COLO668 (cell line): ENCODE results near the gene SPDEF.

Experiments used
- DNase-seq: peaks from one replicate; lab custom pipeline; 2025; ENCODE audit not compliant: unreplicated experiment; lab: John Stamatoyannopoulos, UW

Gene SPDEF

DNA sequence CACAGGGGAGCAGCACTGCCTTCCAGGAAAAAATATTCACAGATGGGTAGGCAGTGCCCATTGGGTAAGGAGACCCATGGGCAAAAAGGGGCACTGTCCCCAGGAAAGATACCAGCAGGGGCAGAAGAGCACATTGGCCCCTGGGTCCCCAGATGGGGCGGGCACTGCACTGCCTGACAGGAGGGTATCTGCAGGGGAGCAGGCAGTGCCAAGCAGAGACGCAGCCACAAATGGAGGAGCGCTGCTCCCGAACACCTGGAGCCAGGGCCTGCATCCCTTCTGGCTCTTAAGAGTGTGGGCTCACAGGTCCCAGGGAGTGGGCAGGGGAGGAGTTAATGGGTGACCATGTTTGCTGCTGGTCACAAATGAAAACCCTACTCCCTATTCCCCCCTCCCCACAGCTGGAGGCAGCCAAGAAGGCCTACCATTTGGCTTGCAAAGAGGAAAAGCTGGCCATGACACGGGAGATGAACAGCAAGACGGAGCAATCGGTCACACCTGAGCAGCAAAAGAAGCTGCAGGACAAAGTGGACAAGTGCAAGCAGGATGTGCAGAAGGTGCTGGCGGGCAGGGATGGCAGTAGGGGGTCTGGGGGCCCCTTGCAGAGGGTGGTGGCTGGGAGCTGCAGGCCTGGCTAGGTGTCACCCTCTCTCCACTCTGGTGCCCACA is 27.0 kb downstream of the SPDEF start:
- no peak for DNase-seq

DNA sequence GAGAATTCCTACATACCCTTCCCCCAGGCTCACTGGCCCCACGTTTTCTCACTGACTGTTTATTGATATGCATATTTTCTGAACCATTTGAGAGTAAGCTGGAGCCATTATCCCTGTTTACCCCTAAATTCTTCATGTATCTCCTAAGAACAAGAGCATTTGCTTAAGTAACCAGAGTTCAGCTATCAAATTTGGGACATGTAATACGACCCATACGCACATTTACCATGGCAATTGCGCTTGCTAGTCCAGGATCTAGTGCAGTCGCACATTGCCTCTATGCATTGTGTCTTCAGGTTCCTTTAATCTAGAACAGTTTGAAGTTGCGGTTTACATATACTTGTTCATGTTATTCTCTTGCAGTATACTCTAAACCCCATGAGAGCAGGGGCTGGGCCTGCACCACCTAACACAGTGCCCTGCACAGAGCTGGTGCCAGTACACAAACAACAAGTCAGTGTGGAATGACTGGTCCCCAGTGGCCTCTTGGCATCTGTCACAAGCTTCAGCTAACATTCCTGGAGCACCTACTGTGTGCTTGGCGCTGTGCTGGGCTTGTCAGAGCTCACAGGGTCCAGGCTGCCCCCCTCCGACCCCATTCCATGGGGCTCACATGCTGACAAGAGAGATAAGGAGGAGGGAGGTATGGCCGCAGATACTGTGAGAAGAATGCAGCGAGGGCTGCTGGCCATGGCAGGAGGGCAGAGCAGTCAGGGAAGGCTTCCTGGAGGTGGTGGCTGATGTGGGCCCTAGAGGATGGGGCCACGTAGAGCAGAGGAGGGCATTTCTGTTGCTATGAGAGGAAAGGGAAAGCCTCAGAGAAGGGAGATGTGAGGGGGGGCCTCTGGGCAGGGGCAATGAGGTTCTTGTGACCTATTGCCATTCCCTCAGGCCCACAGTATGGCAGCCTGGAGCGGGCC is 28.1 kb downstream of the SPDEF start:
- no peak for DNase-seq

DNA sequence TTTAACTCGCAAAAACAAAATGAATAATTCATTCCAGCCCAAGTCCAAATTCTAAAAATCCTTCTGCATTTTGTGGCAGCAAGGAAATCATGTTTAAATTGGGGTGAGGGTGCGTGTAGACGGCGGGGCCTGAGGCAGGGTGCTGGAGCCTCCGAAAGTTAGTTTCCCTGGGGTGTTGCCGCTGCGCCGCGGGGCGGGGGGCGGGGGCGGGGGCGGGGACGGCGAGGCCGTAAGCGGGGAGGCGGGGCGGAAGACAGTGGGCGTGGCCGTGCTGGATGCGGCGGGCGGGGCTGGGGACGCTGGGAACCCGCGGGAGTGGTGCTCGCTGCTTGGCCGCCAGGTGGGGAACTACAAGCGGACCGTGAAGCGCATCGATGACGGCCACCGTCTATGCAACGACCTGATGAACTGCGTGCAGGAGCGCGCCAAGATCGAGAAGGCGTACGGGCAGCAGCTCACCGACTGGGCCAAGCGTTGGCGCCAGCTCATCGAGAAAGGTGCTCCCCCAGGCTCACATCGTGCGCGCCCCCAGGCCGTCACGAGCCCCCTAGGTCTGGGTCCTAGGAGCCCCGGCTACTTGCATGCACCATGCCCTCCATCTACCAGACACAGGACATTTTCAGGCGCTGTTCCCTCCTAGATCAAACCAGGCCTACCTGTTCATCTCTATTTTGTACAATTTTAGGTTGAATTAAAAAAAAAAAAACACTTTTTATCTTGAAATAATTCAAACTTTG is 29.0 kb downstream of the SPDEF start:
- DNase-seq, result peak; percentile 90

DNA sequence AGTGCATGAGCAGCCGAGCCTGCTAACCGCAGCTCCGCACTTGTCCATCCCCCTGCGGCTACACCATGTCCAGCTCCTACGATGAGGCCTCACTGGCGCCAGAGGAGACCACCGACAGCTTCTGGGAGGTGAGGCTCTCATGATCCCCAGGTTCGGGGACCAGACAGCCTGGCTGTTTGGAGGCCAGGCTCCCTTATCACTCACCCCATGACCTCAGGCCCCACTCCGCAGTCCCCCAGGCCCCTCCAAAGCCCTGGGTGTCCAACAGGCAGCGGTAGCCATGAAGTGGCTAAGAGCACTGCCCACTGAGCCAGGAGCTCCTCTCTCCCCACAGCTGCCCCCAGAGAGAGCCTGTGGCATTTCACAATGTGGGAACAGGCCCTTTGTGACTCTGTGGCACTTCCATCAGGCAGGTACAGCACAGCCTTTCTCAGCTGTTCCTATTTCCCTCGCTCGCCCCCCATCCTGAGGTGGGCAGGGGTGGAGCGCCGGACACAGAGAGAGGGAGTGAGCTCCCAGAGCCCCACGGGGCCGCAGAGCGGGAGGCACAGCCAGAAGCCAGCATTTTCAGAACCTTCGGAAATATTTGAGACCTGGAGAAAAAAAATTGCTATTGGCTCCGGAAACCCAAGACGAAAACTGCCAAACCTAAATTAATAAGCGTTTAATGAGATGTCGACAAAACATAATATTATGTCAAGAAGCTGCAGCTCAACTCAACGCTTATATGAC is 29.7 kb downstream of the SPDEF start:
- no peak for DNase-seq

DNA sequence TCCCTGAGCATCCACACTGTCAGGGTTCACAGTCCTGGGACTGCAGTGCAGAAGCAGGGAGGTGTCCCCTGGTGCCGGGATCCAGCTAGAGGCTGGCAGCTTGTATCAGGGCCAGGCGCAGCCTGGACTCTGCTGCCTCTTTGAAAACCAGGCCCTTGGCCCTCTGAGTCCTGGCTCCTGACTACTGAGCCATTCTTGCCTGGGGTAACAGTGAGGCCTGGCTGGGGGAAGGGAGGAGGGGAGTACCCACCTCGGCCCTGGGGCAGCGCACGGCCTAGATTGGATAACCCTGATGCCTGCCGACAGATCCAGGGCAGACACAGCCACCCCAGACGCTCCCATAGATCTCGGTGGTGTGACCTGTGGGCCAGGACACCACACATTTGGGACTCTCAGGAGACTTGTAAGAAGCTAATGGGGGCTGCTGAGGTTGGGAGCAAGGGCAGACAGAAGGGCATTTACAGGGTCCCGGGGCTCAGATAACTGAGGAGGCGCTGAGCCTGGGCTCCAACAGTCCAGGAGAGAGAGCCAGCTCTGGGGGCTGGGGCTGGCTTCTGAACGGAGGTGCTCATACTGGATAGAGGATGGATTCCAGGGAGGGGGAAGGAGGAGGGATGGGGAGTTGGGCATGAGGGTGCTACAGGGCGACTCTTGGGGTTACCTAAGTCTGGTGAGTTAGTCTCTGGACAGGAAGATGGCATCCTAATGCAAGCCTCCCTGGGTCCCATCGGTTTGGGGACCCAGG is 30.5 kb downstream of the SPDEF start:
- DNase-seq, result no peak

DNA sequence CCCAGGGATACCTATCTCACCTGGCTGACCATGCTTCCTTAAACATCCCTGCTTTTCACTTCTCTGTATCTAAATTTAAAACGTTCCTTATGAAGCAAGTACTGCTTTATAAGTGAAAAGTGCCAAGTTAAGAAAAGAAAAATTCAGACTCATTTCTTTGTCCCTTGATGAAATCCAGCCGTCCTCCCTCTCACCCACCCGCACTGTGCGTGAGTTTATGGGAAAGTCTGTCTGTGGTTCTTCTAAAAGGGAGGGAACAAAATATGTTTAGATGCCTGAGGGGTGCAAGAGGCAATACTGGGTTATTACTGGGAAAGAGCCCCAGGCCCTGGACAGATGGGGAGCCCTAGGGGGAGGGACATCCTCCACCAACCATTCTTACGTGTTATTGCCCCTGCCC is 31.2 kb downstream of the SPDEF start:
- DNase-seq, result no peak

DNA sequence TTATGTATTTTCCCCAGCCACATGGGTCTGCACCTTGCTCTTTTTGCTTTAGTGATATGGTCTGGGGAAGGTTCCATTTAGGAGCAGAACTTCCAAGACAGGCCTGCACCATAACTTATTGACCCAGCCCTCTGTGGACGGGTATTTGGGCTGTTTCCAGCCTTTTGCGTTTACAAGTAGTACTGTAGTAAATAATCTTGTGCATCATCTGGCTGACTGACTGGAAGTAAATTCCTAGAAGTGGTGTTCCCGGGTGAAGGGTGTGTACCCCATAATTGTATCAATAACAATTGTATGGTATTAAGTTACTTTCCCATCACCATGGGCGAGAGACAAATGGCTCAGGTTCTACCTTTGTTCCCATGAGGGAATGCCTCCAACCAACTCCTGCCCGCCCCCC is 31.6 kb downstream of the SPDEF start:
- DNase-seq, result no peak

DNA sequence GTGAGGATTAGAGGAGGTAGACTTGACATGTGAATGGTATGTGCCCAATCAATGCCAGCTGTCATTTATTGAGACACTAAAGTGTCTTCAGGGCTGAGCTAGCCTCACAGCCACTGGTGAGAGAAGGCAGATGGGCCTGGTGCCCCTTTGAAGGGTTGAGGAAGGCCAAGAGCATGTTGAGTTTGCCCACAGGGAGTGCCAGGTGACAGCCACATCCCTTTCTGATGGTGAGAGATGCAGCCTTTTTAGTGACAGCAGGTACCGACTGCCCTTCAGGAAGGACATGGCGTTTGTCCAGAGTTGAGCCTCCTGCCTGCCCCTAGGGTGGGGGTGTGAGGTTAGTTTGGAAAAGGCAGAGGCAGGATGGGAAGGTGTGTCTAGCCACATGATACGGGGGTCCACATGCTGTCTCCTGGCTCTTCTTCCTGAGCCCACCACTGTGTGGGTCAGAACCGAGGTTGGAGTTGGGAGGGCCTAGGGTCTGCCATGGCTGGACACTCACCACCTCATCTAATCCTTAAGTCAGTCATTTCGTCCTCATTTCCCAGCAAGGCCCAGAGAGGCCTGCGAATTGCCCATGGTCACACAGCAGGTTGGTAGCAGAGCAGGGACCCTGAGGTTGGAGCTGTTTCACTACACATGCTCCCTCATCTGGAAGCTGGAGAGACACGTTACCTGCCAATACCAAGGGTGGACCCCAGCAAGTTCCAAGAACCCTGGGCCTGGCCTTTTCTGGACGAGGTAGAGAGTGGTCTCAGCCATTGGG is 32.5 kb downstream of the SPDEF start:
- no peak for DNase-seq

DNA sequence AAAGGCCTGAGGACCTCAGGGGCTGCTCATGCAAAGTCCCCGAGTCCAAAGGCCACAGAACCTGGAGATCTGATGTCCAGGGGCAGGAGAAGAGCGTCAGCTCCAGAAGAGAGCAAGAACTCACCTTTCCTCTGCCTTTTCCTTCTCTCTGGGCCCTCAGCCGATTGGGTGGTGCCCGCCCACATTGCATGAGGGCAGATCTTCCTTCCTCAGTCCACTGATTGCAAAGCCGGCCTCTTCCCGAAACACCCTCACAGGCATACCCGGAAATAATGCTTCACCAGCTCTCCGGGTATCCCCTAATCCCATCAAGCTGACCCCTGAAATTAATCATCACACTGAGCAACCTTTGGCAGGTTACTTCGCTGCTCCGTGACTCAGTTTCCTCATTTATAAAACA is 33.4 kb downstream of the SPDEF start:
- no peak for DNase-seq

DNA sequence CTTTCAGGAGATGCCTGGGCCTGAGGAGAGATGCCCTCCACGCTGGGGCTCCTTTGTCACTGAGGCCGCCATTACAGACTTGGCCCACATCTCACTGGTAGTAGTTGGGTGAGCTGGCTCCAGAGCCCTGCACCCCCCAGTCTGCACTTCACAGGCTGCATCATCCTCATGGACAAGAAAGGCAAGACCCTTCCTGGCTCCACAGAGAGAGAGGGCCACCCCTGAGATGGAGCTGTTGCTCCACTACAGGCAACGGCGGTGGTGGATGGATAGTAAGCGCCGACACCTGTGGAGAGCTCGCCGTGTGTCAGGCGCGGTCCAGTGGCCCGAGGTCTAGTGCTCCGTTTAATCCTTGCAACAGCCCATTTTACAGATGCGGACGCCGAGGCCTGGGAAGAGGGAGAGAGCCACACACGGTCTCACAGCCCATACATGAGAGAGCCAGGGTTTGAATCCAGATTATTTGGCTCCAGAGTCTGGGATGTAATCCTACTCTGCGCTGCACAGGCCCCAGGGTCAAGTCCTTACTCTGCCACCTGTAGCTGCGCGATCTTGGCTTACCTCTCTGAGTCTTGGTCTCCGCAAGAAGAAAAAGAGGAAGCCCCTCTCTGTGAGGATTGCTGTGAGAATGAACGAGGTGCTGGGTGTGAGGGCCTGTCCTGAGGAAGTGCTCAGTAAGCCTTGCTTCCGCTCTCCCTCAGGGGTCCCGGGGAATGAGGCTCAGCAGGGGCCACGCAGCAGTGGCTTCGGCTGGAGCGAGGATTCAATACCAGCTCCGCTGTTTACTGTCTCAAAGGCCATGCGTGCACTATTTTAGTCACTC is 34.5 kb downstream of the SPDEF start:
- DNase-seq, result no peak

DNA sequence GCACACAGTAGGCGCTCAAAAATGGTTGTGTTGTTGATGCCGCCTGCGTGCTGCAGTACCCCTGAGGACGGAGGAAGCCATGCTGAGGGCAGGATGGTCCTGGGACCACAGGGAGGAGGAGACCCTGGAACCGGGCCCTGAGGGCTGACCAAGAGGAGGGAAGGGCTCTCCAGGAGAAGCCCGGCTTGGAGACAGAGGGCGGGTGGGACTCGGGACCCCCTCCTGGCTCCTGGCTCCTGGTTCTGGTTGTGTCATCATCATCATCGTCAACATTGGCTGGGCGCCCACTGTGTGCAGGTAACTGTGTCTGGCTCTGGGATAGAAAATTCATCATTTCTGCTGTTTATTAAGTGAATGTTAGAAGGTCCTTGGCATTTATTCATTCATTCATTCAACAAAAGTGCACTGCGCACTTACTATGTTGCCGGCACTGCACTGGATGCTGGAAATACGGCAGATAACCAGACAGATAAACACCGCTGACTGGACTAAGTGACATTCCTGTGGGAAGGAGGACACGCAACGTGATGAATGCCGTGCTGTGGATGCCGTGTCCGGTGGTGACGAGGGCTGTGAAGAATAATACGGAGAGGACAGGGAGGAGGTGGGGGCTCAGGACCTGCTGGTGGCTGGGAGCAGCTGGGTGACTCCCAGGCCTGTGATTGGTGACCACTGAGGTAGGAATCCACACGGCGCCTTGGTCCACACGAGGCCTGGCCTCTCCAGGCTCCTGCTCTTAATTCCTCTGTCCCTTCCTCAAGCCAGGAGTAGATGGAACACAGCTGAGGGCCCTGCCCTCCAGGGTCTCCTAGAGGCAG is 35.3 kb downstream of the SPDEF start:
- DNase-seq, result no peak

DNA sequence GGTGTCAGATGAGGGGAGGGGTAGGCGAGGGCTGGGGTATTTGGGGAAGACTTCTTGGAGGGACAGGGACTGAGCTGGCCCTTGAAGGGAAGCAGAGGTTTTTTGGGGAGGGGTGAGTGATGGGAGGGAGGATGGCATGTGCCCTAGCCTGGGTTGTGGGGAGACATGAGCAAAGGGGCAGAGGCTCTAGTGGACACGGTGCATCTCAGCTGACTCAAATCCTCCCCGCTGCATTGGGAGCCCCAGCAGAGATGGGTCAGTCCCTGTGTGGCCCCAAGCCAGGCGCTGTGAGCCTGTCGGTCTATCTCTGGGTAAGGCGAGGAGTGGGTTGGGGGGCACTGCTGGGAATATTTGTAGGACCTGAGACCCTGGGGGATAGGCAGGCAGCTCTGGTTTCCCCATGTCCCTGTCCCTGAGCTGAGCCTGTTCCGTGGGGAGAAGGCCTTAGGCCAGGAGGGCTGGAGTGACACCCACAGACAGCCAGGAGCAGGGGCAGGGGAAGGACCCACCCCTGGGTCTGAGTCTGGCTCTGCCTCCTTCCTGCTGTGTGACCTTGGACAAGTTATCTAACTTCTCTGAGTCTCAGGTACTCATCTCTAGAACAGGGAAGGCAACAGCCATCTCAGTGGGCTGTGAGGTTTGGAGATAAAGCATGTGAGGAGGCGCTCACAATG is 36.0 kb downstream of the SPDEF start:
- DNase-seq, result no peak

DNA sequence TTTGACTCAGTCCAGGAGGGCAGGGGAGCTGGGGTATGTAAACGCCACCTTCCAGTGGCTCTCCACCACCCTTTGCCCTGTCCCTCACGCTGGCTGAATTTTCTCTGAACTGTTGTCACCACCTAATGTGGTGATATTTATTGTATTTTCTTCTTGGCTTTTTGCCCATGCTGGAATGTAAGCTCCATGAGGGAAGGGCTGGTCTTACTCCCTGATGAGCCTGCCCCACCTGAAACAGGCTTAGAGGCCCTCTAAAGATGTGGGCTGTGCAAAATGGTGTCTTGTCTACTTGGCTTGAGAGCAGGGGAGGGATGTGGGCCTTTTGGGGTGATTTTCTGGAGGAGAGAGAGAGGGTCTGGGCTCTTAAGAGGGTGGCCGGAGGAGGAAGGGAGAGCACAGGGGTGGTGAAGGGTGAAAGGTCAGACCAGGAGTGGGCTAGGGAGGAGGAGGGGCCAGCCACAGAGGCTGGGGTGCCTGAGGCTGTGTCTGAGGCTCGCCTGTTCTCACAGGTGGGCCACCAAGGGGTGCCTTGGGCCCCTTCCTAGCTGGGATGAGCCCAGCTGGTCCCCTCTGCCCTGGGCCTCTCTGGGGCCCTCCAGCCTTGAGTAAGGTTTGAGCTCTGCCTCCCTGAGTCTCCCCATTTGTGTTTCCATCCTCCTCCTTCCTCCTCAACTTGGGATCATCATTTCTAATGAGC is 37.3 kb downstream of the SPDEF start:
- no peak for DNase-seq

DNA sequence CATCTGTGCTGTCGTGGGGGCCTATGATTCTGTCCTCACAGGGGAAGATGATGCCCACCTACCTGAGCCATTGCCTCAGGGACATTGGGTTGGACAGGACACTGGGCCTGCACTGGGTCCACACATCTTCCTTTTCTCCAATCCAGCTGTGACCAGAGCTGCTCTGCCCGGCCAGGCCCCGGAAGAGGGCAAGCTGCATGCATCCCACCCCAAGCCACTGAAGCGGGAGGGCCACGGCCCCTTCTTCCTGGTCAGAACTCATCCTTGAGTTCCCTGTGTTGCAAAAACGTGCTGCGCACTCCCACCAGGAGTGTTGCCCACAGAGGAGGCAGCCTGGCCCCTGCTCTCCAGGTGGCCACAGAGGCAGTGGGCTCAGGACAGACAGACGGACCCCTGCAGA is 38.2 kb downstream of the SPDEF start:
- DNase-seq, result no peak

DNA sequence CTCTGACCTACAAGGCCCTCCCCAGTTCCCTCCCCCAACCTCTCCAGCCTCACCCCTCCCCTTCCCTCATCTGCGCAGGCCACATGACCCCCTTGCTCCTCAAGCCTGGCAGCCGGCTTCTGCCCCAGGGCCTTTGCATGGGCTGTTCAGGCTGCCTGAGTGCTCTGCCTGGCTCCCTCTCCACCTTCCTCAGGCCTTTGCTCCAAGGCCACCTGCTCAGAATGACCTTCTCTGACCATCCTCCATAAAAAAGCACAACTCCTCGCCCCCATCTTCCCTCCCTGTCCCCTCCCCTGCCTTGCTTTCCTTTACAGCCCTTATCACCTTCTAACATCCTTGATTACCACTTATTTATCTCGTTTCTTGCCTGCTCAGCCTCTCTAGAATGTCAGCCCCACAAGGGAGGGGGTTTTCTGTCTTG is 38.7 kb downstream of the SPDEF start:
- DNase-seq, result no peak

DNA sequence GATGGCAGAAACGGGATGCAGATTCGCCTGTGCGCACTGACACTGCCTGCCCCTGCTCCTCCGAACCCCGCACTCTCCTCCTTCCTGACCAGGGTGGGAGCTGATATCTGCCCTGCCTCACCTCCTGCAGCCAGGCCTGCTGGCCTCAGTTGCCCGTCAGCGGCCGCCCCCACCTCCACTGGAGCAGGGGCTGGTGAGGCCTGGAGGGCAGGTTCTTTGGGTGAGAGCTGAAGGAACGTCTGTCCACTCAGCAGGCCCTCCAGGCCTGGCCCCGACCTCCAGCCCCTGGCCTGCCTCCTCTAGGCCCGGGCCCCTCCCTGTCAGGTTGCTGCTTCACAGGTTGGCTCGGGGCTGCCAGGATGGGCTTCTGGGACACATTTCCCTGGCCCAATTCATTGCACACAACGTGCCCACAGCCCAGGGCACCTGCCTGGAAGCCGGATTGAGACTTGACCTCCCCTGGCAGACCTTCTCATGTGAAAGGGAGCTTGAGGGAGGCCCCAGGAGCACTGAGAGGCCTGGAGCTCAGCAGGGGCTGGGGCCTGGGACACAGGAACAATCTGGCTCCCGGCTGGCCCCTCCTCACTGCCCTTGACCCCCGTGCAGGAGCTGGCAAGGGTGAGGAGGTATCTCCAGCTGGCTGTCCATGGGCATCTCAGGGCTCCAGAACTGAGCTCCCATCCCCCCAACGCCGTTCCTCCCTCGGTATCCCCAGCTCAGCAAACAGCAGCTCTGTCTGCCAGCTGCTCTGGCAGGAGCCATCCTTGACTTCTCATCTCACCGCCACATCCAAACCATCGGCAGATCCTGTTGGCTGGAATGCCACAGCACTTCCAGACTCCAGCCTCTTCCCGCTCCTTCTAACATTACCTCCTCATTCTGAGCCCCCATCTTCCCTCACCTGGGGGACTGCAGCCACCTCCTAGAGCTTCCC is 39.5 kb downstream of the SPDEF start:
- no peak for DNase-seq
